Spleen (tissue), 11 donors: ENCODE results near the gene SGCA. TPM values are rescaled to one million over a fixed set of nuclear protein-coding genes. Genes with fewer than 3 reads are reported as not detected.
A peak's percentile ranks its signal among the peaks of the same experiment; 100 is the strongest.

ENCODE experiments used
- DNase-seq: peaks from one replicate; pipeline ENCODE4 v3.0.0-alpha.2; 2020
- H3K27ac ChIP-seq, 8 donors: fragments of 200-600 bp; sonication (generic) in 7 of 8; 1 replicate in 4 of 8; 2 replicates in 4 of 8; pipeline versions ENCODE4 v1.5.0 to v1.8.0; 2016 to 2021; ENCODE audit warnings: inconsistent platforms in 4 of 8, mild to moderate bottlenecking in 4 of 8, moderate library complexity in 1 of 8
- H3K27me3 ChIP-seq, 7 donors: fragments of 200-600 bp; sonication (generic) in 6 of 7; replicated peaks in 1 of 7; 1 replicate in 4 of 7; 2 replicates in 3 of 7; pipeline versions ENCODE4 v1.5.0 to v1.8.0; 2016 to 2021; ENCODE audit warnings: inconsistent platforms in 3 of 7, mild to moderate bottlenecking in 1 of 7
- H3K36me3 ChIP-seq, 6 donors: fragments of 200-600 bp; sonication (generic) in 5 of 6; 1 replicate in 4 of 6; 2 replicates in 2 of 6; pipeline versions ENCODE4 v1.5.0 to v1.8.0; 2016 to 2021; ENCODE audit warnings: inconsistent platforms in 2 of 6
- H3K4me1 ChIP-seq, 6 donors: fragments of 200-600 bp; sonication (generic) in 5 of 6; 1 replicate in 3 of 6; 2 replicates in 3 of 6; pipeline versions ENCODE4 v1.5.0 to v1.8.0; 2016 to 2021; ENCODE audit warnings: inconsistent platforms in 3 of 6
- H3K4me3 ChIP-seq, 8 donors: fragments of 200-600 bp; sonication (generic) in 7 of 8; 1 replicate in 4 of 8; 2 replicates in 4 of 8; pipeline versions ENCODE4 v1.5.0 to v1.8.0; 2016 to 2021; ENCODE audit warnings: inconsistent platforms in 4 of 8, mild to moderate bottlenecking in 4 of 8, moderate library complexity in 2 of 8
- H3K9me3 ChIP-seq, 8 donors: fragments of 200-600 bp; sonication (generic) in 7 of 8; 1 replicate in 4 of 8; 2 replicates in 4 of 8; pipeline versions ENCODE4 v1.5.0 to v1.8.0; 2016 to 2021; ENCODE audit warnings: inconsistent platforms in 4 of 8
- CTCF ChIP-seq, 11 experiments: fragments of 200-600 bp in 7 of 11; fragments of 450-650 bp in 4 of 11; sonication (generic) in 4 of 11; IDR thresholded peaks in 8 of 11; conservative IDR thresholded peaks in 3 of 11; 1 replicate in 7 of 11; 2 replicates in 4 of 11; pipeline versions ENCODE4 v1.4.0 to v1.8.0; 2016 to 2021; ENCODE audit warnings: antibody characterized with exemption in 11 of 11, inconsistent platforms in 4 of 11, mild to moderate bottlenecking in 1 of 11
- POLR2A ChIP-seq, 3 donors: fragments of 450-650 bp; IDR thresholded peaks; one replicate each; pipeline ENCODE4 v1.5.1; 2017; ENCODE audit warnings: antibody characterized with exemption in 3 of 3, mild to moderate bottlenecking in 1 of 3
- POLR2AphosphoS5 ChIP-seq, 3 donors: sonication (generic); formaldehyde crosslinking; IDR thresholded peaks; one replicate each; pipeline ENCODE4 v1.5.1; 2017; ENCODE audit warnings: antibody characterized with exemption in 3 of 3
- WGBS, 5 donors: extraction: QIAGEN DNeasy Blood & Tissue Kit in 3 of 5; methylation state at CpG; one replicate each; pipeline versions ENCODE4 v1.1.5 to v1.1.7; 2013 to 2018; 5-methylcytosine and 5-hydroxymethylcytosine counted together
- intact Hi-C: fragments of 100-400 bp; cut with DNase I; formaldehyde crosslinking; loops from one replicate; pipeline ENCODE4 v1.15.0; 2023; ENCODE audit warnings: low total_unique reads
- polyA plus RNA-seq, 3 donors: library from polyadenylated mRNA; stranded (reverse); fragments of 200-250 nt; gene quantifications; one replicate each; pipeline ENCODE4 v1.2.1, GENCODE V29; 2013
- total RNA-seq, 7 donors: library from RNA; depleted of rRNA in 3 of 7; stranded (reverse); fragments of >200 nt in 3 of 7; fragmentation: NEBNext Ultra II Directional in 4 of 7; extraction: Animal tissue kit (Norgen Biotek cat#: 25700) in 4 of 7; gene quantifications; one replicate each; pipeline versions ENCODE4 v1.1.0 to v1.2.1, GENCODE V29; 2016 to 2021
- donor health status: healthy with polysubstance abuse.
- donor health status: DM: no; HTN: no; CAD: no; lungs with moderate emphysema.
- donor health status: DM: no; HTN: no; CAD: no.
- donor health status: Bipolar disorder and iron deficiency.
- donor health status: healthy.
- donor health status: DM: no; HTN: no; CAD: no.
- donor health status: DM: yes; HTN: yes; CAD: no.

Gene SGCA
- total and polyA plus RNA-seq, 10 donors = 1.2 to 5.9 (median 3.7) TPM; not detected in 1

- peaks cover 19 to 47% (median 38%) of the 10 kb centered on the region in 6 donors for H3K4me1 ChIP-seq
- WGBS, 5 donors = 92 to 98% (median 92%) methylated on average over 4 of the region's 4 CpGs
- intact Hi-C loops = no loop called here
These were observed 40.3 kb upstream of the SGCA start for GRCh38 chr17:50125420-50125997.

GRCh38 chr17:50127697-50128361, 38.0 kb upstream of the SGCA start:
- Histone ChIP-seq H3K27me3 (peaks cover 0 to 41% (median 22%) of the 10 kb centered on the region in 7 donors), H3K36me3 (peaks cover 0 to 7% (median under 1%) of the 10 kb centered on the region in 6 donors), H3K9me3 (no peaks in the 10 kb centered on the region), H3K27ac (no peak overlapping the region), H3K4me1 (peaks cover 19 to 58% (median 46%) of the 10 kb centered on the region in 6 donors), H3K4me3 (no peak overlapping the region)
- intact Hi-C loops = no loop called here
- DNase-seq = no peak
- WGBS, 5 donors = 21 to 36% (median 29%) methylated on average over 6 of the region's 6 CpGs
- no peak for TF ChIP-seq CTCF (IDR thresholded peaks at IDR 0.05 in 8 of 11, conservative IDR thresholded peaks at IDR 0.05 in 3 of 11)
- no peak for TF ChIP-seq POLR2A (IDR thresholded peaks at IDR 0.05)
- TF ChIP-seq POLR2AphosphoS5 (IDR thresholded peaks at IDR 0.05) = no peak

More at GRCh38 chr17:50125420-50125997, 40.3 kb upstream of the SGCA start:
- Histone ChIP-seq H3K36me3 (no peaks in the 10 kb centered on the region), H3K9me3 (no peaks in the 10 kb centered on the region), H3K4me3 (no peak overlapping the region), H3K27me3 (peaks cover 0 to 36% (median 22%) of the 10 kb centered on the region in 7 donors), H3K27ac (no peak overlapping the region)
- no peak for DNase-seq
- TF ChIP-seq POLR2AphosphoS5 (IDR thresholded peaks at IDR 0.05) = no peak
- TF ChIP-seq CTCF (IDR thresholded peaks at IDR 0.05 in 8 of 11, conservative IDR thresholded peaks at IDR 0.05 in 3 of 11) = no peak
- no peak for TF ChIP-seq POLR2A (IDR thresholded peaks at IDR 0.05)

GRCh38 chr17:50128441-50129352, 37.1 kb upstream of the SGCA start:
- H3K4me3 ChIP-seq = peak overlapping the region in 7 of 8 donors; percentile 37 to 72 (median 47)
- peaks cover 0 to 41% (median 22%) of the 10 kb centered on the region in 7 donors for H3K27me3 ChIP-seq
- WGBS, 5 donors = 9 to 12% (median 10%) methylated on average over 31 to 32 of the region's 32 CpGs
- H3K9me3 ChIP-seq = no peaks in the 10 kb centered on the region
- H3K36me3 ChIP-seq = peaks cover 0 to 16% (median 4%) of the 10 kb centered on the region in 6 donors
- peak overlapping the region in 3 of 8 donors; percentile 21 to 53 (median 36) for H3K27ac ChIP-seq
- DNase-seq = no peak
- H3K4me1 ChIP-seq = peaks cover 19 to 64% (median 41%) of the 10 kb centered on the region in 6 donors
- intact Hi-C loops = no loop called here
- TF ChIP-seq POLR2AphosphoS5 (IDR thresholded peaks at IDR 0.05) = no peak

- WGBS, 5 donors = 1 to 7% (median 2%) methylated on average over 18 to 31 of the region's 31 CpGs
- Histone ChIP-seq H3K27ac (peak overlapping the region in 3 of 8 donors; percentile 21 to 53 (median 21)), H3K36me3 (peaks cover 0 to 23% (median 9%) of the 10 kb centered on the region in 6 donors), H3K9me3 (no peaks in the 10 kb centered on the region), H3K4me1 (peaks cover 19 to 66% (median 38%) of the 10 kb centered on the region in 6 donors), H3K4me3 (peak overlapping the region; percentile 23 to 72 (median 46)), H3K27me3 (peaks cover 0 to 41% (median 22%) of the 10 kb centered on the region in 7 donors)
- TF ChIP-seq POLR2AphosphoS5 (IDR thresholded peaks at IDR 0.05) (no peak), POLR2A (IDR thresholded peaks at IDR 0.05) (no peak), CTCF (IDR thresholded peaks at IDR 0.05 in 8 of 11, conservative IDR thresholded peaks at IDR 0.05 in 3 of 11) (no peak)
- intact Hi-C loops = no loop called here
- no peak for DNase-seq
These were observed 36.5 kb upstream of the SGCA start for GRCh38 chr17:50129353-50129727.
